NCI-H146 (cell line): ENCODE results near the gene LMX1B.
"Not testable (repeated sequence)": the region's sequence is repeated elsewhere in the genome, so short reads cannot be mapped to it uniquely, and the experiment has no call there.

ENCODE experiments used
- DNase-seq: peaks from one replicate; lab custom pipeline; 2025; lab: John Stamatoyannopoulos, UW

LMX1B gene

GRCh38 chr9:126708178-126708577 lies 94.5 kb downstream of the LMX1B start:
- DNase-seq, result no peak

- no peak for DNase-seq
Observed at GRCh38 chr9:126709241-126709640, 95.5 kb downstream of the LMX1B start.

- no peak for DNase-seq
Observed at GRCh38 chr9:126715382-126715781, 101.7 kb downstream of the LMX1B start.

GRCh38 chr9:126717441-126717840 lies 103.7 kb downstream of the LMX1B start:
- DNase-seq, result not testable (repeated sequence)

GRCh38 chr9:126719618-126720031 lies 105.9 kb downstream of the LMX1B start:
- DNase-seq, result peak; percentile 58

GRCh38 chr9:126720036-126720435 lies 106.3 kb downstream of the LMX1B start:
- no peak for DNase-seq

GRCh38 chr9:126720661-126721563 lies 107.2 kb downstream of the LMX1B start:
- DNase-seq, result no peak

- DNase-seq, result no peak
Observed at GRCh38 chr9:126721564-126721981, 107.8 kb downstream of the LMX1B start.

GRCh38 chr9:126722252-126722921 lies 108.7 kb downstream of the LMX1B start:
- DNase-seq, result peak; percentile 20

GRCh38 chr9:126722922-126723806 lies 109.4 kb downstream of the LMX1B start:
- DNase-seq, result peak; percentile 9

GRCh38 chr9:126723807-126724172 lies 110.1 kb downstream of the LMX1B start:
- no peak for DNase-seq

GRCh38 chr9:126724226-126724625 lies 110.5 kb downstream of the LMX1B start:
- DNase-seq, result no peak

GRCh38 chr9:126725485-126725884 lies 111.8 kb downstream of the LMX1B start:
- not testable (repeated sequence) for DNase-seq

GRCh38 chr9:126728210-126728609 lies 114.5 kb downstream of the LMX1B start:
- not testable (repeated sequence) for DNase-seq

GRCh38 chr9:126730592-126730991 lies 116.9 kb downstream of the LMX1B start:
- not testable (repeated sequence) for DNase-seq

- DNase-seq, result no peak
Observed at GRCh38 chr9:126733005-126733404, 119.3 kb downstream of the LMX1B start.

- DNase-seq, result no peak
Observed at GRCh38 chr9:126734877-126735276, 121.1 kb downstream of the LMX1B start.

GRCh38 chr9:126735482-126735881 lies 121.8 kb downstream of the LMX1B start:
- DNase-seq, result no peak

GRCh38 chr9:126738553-126738952 lies 124.8 kb downstream of the LMX1B start:
- no peak for DNase-seq

- no peak for DNase-seq
Observed at GRCh38 chr9:126743041-126743440, 129.3 kb downstream of the LMX1B start.

GRCh38 chr9:126745574-126746411 lies 132.1 kb downstream of the LMX1B start:
- no peak for DNase-seq
